Midbrain (tissue), 1 donor: ENCODE measurements around the gene KRTAP5-2.
"Not testable (repeated sequence)": the region's sequence is repeated elsewhere in the genome, so short reads cannot be mapped to it uniquely, and the experiment has no call there.

Source experiments
- DNase-seq: peaks from one replicate; lab custom pipeline; 2025; lab: John Stamatoyannopoulos, UW

The KRTAP5-2 gene

DNA sequence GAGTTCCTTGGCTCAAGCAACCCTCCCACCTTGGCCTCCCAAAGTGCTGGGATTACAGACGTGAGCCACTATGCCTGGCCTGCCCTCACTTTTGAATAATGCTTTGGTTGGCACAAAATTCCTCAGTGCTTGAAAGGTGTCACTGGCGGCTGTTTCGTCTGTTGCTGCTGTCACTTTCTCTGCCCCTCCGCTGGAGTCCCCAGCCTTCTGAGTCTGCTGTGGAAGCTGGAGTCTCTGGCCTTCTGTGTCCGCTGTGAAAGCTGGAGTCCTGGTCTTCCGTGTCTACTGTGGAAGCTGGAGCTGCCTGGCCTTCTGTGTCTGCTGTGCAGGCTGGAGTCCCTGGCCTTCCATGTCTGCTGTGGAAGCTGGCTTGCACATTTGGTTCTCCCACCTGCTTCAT, 8.1 kb downstream of the KRTAP5-2 start:
- no peak for DNase-seq

DNA sequence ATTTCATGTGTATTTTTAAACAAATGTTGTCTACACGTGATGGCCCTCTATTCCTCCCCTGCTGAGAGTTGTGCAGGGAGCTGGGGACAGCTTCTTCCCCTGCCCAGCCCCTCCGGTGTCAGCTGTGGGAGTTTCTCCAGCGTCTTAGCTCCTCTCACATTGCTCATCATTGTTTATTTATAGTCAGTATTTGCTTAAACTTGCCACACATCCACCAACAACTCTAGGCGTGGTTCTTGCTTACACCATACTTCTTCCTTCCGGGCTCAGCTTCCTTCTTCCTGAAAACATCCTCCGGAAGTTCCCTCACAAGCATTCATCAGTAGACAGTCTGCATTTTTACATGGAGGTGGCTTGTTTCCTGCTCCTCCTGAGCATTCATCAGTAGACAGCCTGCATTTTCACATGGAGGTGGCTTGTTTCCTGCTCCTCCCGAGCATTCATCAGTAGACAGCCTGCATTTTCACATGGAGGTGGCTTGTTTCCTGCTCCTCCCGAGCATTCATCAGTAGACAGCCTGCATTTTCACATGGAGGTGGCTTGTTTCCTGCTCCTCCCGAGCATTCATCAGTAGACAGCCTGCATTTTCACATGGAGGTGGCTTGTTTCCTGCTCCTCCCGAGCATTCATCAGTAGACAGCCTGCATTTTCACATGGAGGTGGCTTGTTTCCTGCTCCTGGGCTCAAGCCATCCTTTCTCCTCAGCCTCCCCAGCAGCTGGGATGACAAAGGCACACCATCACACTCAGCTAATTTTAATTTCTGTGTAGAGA, 8.7 kb downstream of the KRTAP5-2 start:
- not testable (repeated sequence) for DNase-seq

DNA sequence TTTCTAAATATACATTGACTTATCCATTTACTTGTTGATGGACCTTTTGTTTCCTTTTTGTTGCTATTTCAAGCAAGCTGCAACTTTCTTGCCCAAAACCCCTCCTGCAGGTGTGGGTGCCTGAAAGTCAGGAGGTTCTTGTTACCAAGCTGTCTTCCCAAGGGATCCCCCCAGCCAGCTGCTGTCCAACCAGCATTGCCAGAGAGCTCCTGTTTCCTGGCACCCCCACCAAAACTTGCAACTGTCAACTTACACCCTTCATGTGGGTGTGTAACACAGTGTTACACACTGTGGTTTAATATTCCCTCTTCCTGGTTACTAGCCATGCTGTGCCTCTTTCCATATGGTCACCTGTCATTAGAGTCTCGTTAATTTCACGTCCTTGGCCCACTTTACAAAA, 11.4 kb downstream of the KRTAP5-2 start:
- no peak for DNase-seq

DNA sequence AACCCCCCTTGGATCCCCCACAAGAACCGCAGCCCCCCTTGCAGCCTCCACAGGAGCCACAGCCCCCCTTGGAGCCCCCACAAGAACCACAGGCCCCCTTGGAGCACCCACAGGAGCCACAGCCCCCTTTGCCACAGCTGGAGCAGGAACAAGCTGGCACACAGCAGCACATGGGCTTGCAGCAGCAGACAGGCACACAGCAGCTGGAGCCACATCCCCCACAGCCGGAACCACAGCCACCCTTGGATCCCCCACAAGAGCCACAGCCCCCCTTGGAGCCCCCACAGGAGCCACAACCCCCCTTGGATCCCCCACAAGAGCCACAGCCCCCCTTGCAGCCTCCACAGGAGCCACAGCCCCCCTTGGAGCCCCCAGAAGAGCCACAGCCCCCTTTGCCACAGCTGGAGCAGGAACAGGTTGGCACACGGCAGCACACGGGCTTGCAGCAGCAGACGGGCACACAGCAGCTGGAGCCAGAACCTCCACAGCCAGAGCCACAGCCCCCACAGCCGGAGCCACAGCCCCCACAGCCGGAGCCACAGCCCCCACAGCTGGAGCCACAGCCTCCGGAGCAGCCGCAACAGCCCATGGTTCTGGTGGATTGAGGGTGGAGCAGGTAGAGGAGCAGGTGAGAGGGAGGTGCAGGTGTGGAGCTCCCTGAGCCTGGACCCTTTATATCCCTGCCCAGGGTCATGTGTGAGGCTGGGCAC, 13.3 kb downstream of the KRTAP5-2 start, which contains the start of gene KRTAP5-1:
KRTAP5-1 (minus strand) TSS at position 623 of the 710 bp plus-strand sequence; CDS start at position 589, 34 bp downstream.
- DNase-seq, result not testable (repeated sequence)

DNA sequence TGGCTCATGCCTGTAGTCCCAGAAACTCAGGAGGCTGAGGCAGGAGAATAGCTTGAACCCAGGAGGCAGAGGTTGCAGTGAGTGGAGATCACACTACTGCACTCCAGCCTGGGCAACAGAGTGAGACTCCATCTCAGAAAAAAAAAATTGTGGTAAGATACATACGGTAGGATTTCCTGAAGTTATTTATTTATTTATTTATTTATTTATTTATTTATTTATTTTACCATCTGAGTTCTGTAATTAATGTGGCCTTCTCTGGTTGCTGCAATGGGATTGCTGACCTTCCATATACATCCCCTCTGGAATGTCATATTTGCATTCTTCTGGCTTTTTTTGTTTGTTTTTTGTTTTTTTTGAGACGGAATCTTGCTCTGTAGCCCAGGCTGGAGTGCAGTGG, 15.2 kb downstream of the KRTAP5-2 start:
- DNase-seq, result not testable (repeated sequence)

DNA sequence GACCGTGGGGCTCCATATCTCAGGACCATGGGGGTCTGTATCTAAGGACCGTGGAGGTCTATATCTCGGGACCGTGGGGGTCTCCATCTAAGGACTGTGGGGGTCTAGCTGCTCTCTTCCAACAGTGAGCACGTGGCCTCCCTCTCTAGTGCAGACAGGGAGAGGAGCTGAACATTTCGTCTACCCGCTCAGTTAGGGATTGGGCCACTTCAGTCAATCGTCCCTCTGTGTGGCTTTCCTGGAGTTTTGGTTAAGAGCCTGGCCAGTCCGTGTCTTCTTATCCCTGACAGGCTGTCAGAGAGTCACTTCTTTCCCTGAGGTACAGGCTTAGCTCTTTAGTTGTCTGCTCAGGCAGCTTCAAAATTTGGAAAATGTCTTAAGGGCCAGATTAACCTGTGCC, 16.1 kb downstream of the KRTAP5-2 start:
- DNase-seq, result no peak

DNA sequence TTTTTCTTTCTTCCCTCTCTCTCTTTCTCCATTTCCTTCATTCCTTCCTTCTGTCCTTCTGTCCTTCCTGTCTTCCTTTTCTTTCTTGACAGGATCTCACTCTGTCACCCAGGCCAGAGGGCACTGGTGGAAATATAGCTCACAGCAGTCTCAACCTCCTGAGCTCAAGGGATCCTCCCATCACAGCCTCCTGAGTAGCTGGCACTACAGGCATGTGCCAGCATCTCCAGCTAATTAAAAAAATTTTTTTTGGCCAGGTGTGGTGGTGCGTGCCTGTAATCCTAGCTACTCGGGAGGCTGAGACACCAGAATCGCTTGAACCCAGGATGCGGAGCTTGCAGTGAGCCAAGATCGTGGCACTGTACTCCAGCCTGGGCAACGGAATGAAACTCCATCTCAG, 21.3 kb downstream of the KRTAP5-2 start:
- DNase-seq, result no peak

DNA sequence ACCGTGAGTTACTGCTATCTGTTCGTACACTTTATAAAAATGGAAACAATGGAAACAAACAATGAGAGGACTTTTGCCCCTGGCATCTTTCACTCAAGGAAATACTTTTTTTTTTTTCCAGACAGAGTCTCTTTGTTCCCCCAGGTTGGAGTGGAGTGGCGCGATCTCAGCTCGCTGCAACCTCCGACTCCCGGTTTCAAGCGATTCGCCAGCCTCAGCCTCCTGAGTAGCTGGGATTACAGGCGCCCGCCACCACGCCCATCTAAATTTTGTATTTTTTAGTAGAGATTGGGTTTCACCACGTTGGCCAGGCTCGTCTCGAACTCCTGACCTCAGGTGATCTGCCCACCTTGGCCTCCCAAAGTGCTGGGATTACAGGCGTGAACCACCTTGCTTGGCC, 22.3 kb downstream of the KRTAP5-2 start:
- DNase-seq, result not testable (repeated sequence)

DNA sequence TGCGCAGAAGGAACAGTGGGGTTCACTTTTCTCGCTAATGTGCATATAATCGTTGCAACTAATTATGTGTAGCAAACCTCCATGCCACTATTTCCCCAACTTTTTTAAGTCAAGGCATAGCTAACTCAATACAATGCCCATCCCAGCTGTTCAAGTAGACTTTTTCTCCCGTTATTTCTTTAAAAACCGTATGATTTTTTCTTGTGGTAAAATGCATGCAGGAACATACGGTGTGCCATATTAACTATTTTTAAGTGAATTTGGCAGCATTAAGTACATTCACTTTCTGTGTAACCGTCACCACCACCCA, 23.2 kb downstream of the KRTAP5-2 start:
- DNase-seq, result no peak

DNA sequence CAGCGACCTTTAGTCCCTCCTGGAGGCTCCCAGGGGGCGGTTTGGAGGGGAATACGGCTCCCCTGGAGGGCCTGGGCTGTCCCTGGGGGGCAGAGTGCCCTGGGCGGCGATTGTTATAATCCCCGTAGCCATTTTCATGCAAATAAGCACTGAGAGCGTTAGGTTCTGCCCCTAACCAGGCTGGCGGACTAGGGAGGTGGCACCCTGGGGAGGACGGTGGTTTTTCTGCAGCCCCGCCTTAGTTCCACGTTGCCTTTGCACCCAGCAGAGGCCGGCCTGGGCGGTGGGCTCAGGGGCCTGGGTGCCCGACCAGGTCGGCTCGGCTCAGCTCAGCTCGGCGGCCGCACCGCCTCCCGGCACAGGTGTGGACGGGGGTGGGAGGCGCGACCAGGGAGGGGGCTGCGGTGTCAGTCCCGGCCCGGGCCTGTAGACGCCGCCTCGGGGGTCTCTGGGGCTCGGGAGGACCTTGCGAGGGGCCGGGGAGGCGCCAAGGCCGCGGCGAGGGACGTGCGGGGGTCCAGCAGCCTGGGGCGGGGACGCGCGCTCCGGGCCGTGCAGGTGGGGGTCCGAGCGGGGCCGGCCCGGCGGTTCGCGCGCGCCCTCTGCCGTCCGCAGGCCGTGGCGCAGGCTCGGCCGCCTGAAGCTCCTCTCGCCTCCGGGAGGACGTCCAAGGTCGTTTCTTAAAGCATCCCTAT, 23.7 kb downstream of the KRTAP5-2 start:
- DNase-seq, result peak; percentile 36

DNA sequence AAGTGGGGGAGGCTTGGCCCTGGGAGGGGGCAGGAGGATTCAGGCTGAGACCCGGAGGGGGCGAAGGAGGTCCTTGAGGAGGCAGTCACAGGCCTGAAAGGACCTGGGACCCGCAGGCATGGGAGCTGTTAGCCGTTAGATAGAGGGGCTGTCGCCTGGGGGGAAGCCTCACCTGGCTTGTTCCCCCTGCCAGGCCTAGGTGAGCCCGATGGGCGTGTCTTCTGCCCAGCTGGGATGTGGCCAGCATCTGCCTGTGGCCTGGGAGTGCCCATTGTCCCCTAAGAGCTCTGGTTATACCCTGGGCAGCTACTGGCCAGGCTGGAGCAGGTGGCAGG, 24.2 kb downstream of the KRTAP5-2 start:
- DNase-seq, result no peak

DNA sequence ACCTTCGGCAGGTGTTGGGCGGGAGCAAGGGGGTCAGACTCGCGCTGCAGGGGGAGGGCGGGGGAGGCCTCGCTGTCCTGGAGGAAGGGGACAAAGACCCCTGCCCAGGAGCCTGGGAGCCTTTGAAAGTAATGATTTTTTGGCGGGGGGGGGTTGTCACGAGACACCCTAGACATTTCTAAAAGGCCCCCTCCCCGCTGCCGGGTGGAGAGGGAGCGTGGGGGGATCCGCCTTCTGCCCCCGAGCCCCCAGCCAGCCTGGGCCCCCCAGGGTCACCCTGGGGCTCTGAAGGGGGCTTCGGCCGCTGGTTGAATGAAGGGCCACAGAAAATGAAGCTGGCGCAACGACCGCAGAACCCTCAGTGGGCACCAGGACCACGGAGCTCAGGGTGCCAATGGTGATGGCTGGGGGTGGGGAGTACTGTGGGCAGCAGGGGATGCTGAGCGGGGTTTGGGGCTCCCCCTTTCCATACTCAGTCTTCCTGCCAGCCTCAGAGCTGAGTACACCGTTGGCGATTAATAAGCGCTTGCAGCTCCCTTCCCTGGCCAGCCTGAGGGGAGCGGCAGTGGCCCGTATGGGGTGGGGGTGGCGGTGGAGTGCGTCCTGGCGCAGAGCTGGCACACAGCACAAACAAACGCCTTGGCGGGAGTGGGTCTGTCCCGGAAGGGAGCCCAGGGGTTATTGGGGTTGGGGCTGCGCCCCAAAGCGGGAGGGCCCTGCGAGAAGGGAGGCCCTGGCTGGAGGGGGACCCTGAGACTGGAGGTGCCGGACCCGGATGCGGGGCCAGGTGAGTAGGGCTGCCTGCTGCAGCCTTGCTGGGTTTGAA, 24.8 kb downstream of the KRTAP5-2 start:
- DNase-seq, result peak; percentile 39

DNA sequence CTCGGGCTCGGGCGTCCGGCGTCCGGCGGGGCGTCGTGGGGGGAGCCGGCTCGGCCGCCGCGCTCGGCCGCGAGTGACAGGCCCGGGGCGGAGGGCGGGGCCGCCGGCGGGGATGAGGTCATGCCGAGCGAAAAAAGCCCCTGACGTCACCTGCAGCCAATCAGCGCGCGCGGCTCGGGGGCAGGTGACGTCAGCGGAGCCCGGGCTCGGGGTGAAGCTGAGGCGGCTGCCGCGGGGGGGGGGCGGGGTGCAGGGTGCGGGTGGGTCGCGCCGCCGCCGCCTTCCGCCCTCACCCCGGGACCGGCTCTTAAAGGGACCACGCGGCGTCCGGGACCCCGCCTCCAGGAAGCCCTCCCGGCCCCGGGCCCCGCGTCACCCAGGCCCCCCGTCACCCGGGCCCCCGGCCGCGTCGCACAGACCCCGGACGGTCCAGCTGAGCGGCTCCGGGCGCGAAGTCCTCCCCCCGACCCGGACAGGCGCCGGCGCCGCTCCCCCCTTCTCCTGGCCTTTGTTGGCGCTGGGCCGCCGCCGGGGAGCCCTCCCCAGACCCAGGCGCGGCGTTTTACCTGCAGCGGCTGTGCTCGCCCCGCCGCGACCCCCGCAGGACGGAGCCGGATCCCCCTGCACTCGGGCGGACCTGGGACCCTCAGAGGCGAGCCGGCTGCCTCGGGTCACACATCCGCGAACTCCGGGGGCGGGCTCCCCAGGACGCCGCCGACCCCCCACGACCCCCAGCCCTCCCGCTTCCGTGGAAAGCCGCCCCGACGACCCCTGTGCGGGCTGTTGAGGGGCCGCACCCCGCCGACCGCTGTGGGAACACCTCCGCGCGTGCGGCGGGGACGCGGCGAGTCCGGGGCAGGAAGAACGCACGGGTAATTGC, 25.7 kb downstream of the KRTAP5-2 start, which contains the start of gene DUSP8:
DUSP8 (minus strand) TSS at position 75 of the 880 bp plus-strand sequence. CDS start 6,445 bp downstream, outside the sequence.
- DNase-seq, result peak; percentile 90

DNA sequence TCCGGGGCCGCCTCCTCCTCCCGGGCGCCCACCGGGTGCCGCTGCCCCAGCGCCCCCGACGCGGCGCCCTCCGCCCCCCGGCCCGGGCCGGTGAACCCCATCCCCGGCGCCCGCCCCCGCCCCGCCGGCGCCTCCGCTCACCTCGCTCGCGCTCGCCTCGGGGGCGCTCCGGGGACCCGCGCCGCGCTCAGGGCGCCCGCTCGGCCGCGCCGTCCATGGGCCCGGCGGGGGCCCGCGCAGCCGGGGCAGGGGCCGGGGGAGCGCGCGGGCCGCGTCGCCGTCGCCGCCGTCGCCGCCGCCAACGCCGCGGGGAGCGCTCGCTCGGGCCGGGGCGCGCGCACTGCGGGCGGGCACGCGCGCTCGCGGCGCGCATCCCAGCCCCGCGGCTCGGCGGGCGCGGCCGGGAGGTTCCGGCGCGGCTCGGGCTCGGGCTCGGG, 26.3 kb downstream of the KRTAP5-2 start:
- no peak for DNase-seq

DNA sequence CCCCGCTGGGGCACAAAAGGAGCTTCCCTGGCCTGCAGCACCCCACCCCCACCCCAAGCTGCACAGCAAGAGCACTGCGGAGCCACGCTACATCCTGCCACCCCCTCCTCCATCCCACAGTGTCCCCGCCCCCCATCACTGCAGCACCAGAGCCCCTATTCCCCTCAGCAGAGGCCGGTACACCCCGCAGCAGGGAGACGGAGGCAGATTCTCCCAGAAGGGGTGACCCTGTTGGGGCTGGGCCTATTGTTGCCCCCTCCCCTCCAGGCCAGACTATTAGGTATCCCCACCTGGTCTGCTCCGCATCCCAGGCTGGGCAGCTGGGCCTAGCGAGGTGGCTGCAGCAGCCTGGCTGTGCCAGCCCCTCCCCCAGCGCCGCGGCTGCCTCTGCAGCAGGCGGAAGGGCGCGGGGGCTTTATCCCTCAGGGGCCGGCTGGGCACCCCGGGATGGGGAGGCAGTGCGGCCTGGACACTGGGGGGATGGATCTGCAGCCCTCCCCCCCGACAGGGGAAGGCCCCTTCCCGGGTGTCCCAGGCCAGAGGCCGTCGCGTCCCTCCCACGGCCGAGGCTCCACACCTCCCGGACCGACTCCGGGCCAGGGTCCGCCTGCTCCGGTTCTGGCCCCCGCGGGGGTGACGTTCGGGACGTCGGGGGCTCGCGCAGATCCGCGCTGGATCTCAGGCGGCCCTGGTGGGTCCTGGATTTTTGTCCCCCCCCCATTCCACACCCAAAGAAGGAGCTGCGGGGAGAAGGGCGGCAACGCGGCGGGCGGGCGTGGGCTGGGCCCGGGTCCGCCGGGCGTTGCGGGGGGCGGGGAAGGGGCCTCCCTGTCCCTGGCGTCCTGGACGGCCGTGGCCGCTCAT, 27.0 kb downstream of the KRTAP5-2 start:
- DNase-seq, result no peak

DNA sequence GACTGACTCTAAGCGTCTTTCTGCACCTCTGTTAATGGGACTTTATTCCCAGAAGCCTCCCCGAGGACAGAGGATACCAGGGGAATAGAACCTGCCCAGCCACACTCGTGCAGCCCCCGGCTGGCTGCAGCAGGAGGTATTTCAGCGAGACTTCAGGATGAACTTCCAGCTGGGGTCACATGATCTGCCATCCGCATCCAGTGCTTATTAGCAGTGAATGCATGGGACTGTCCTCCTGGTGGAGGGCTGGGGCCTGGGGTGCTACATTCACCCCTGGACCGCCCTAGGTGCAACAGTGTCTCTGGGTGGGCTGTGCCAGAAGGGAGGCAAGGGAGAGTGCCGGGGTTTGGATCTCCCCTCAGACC, 27.6 kb downstream of the KRTAP5-2 start:
- DNase-seq, result no peak

DNA sequence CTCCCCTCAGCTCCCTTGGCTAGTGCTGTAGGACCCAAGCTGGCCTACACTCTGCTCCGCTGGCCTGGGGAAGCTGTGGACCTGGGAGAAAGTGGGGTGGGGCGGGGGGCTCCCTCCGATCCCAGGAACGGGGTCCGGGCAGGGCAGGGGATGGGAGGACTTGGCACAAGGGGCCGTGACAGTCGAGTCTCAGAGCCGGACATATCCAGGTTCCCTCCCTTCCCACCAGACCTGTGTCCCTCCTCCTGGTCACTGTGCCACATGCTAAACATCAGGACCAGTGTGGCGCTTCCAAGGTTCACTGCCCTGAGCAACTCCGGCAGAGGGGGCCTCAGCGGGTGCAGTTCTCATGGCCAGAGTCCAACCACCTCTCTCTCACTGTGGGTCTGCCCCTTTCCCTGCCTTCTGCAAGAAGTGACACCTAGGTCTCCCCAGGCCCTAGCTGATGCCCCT, 28.1 kb downstream of the KRTAP5-2 start:
- no peak for DNase-seq

DNA sequence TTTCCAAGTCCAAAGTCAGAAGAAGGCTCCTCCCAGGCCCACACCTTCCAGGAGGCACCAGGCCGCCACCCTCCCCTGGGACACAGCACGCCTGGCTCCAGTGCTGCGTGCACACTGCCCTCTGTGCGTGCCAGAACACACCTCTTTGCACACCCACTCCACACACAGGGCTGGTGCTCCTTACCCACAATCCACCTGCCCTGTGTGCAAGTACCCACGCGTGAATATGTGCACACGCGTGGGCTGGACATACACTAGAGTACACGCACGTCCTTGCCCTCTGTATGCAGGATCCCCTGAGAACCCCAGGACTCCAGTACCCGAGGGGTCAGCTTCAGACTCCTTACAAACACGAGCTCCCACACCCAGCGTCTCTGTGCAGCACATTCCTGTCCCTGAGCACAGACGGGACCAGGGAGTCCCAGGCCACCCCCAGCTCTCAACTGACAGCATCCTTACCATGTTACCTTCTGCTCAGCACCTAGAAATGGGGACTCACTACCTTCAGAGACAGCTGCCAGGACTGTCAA, 28.8 kb downstream of the KRTAP5-2 start:
- no peak for DNase-seq

DNA sequence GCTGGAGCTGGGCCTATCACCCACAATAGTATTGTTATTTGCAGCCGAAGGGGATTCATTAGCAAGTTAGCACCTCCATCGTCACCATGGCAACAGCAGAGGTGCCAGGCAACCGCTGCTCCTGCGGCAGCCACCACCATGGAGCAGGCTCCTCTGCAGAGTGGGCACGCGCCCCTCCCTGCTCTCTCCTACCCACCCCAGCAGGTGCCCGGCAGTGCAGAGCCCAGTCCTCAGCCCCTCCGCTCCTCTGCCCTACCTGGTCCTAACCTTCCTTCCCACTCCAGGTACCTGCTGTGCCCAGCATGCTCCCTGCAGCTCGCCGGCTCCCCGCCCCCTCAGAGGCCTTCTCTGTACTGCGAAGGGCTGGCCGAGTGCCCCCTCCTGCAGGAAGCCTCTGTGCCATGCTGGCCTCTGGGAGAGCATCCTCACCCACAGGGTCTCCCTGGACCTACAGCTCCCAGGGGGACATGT, 29.6 kb downstream of the KRTAP5-2 start:
- DNase-seq, result no peak

DNA sequence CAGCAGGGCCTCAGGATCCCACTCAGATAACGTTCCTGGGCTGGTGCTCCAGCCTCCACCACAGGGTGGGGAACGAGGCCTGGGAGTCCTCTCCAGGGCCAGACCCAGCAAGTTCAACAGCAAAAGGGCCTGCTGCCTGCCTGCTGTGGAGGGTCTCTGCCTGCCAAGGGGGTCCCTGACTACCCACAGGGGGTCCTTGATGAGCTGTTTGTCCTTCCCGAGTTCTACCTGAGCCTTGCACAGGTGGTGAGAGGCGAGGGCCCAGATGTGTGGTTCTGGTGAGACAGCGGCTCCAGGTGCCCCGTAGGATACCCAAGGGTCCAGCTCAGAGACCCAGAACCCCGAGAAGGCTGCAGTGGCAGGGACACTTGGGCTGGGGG, 30.4 kb downstream of the KRTAP5-2 start:
- no peak for DNase-seq
